ENCODE measurements around the gene CSNK1D.

The CSNK1D gene

DNA sequence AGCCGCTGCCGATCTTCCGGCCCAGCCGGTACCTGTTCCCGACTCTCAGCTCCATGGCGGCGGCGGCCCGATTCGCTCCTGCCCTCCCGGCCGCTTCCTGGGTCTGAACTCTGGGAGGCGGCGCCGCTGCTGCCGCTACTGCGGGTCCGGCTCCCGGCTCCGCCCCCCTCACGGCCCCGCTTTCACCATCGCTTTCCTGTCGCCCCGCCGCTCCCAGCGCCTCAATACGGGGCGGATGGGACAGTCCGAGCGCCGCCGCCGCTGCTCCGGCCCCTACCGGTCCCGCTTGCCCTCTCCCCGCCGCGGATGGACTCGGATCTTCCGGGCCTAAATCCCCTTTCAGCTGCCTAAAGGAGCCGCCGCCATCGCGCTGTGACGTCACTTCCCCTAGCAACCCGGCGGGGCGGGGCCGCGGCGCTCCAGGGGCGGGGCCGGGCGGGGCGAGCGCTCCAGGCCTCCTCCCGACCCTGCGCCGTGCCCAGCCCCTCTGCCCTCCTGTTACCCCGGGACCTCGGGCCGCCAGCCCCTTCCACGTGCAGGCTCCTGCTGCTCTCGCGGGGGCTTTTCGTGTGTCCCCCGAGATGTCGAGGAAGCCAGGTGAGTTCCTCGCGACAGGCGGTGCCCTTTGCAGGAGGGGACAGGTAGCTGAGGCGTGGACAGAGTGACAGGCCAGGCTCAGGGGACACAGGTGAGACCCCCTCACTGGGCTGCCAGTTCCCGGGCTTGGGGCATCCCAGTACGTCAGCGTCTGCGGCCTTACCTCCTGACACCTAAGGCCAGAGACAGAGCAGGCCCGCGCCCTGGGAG, at the start of gene CSNK1D:
Gene CSNK1D (minus strand): TSS at position 374 of the 807 bp plus-strand sequence. CDS start 319 bp downstream, at position 55.
- peak; percentile 91 for DNase-seq (ENCODE audit: low spot score)

DNA sequence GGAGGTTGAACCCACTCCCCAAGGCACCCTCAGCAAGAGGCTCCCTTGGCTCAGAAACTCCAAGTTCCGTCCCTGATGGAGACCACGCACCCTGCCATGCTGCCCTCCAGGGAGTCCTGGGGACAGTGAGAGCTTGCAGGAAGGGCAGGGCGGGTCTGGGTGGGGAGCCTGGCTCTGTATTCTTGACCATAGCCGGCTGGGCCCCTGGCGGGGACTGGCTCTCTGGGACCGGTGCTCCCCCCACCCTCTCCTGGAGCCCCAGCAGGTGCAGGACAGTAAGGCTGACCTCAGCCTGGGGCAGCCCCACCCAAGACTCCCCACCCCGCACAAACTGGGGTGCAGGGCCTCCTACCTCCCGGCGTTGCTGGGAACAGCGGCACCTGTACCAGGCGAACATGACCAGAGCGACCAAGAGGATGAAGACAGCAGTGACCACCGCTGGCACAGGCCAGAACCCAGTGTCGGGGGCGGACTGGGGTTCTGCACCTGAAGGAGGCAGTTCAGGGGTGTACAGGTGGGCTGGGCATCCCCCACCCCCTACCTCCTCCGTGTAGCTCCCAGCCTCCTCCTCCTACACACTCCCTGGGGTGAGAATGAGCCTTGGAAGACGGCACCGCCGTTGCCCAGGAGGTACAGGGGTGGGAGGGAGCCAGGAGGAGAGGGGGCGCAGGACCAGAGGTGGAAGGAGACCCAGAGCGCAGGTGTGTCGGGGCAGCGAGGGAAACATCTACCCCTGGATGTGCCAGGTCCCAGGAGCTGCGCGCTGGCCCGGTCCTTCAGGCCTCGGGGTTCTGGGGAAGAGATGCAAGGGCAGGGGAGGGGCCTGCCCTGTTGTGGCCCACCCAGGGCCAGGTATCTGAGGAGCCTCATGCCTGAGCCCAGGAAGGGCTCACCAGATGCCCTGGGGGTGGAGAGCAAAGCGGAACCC, 49.3 kb upstream of the CSNK1D start:
- DNase-seq (ENCODE audit: low spot score) = no peak

DNA sequence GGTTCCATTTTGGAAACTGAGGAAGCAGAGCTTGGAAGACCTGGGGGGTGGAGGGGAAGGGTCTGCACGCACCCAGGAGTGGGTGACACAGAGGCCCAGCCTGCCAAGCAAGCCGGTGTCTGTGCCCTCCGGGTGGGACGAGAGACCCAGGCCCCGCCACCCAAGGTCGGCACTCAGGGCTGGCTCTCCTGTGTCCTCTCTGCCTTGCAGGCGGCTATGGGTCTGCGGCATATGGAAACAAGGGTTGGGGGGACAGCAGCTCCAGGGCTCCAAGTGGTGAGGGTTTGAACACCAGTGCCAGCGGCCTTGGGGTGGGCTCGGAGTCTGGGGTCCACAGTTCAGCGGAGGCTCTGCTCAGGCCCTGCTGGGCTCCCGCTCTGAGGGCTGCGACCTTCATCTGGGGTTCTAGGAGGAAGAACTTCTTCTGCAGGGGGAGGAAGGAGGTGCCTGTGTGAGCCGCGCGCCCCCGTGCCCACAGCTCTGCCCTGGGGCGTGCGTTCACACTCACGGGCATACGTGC, 48.5 kb upstream of the CSNK1D start:
- DNase-seq (ENCODE audit: low spot score) = no peak

DNA sequence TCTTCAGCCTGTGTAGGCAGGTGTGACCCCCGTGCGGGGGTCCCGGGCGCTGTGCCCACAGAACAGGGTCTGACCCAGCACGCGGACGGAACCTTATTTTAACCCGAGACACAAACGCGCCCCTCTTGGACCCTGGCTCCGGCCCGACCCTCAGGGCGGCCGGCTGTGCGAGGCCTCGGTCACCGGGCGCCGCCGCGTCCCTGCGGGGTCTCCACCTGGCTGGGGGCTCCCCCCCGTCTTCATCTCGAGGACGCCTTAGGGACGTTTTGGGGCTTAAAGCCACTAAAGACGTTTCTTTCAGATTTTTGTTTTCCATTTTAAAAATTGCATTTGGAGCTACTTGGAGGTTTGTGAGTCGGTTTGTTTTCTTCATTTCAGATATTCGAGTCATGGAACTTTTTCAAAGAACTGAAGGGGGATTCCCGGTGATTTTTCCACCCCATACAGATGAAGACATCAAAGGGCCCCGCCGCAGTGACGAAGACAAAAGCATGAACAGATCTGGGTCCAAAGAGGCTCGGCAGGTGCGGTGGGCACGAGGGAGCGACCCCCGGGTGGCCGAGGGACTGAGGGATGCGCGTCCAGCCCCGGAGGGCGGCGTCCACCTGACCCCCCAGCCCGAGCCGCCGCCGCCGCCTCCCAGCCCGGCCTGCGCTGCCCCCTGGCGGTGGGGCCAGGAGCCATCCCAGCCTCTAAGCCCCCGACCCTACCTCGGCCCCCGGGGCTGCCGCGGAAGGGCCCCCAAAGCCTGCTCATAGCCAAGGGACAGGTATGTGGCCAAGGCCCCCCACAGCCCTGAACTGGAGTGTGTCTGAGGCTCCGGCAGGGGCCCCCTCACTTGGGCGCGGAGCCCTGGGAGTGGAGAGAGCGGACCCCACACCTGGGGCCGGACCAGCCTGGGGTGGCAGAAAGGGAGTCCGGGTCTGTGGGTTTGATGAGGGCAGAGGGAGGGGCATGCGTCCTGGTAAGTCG, 47.7 kb upstream of the CSNK1D start:
- no peak for DNase-seq (ENCODE audit: low spot score)

DNA sequence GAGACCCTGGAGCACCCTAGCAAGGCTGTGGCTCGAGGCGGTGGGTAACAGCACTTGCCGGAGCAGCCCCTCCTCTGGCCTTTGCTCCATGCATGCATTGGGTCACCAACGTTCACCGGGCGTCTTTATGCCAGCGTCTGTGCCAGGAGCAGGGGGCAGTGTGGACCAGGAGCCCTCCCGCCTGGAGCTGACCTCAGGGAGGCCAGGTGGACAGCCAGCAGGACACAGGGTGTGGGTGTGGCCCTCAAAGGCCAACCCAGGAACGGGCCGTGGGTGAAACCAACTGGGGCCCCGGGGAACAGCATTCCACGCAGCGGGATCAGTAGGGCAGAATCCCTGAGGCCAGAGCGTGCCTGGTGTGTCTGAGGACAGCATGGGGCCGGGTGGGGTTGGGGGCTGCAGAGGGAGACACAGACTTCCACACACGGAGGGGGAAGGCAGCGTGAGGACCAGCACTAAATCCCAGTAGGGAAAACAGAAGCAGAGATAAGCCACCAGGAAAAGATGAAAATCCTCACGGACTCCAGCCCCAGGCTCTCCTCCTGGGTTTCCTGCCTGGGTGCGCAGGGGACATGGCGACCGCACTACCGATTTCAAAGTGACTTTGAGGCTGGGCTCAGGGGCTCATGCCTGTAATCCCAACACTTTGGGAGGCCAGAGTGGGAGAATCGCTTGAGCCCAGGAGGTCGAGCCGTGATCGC, 46.8 kb upstream of the CSNK1D start:
- no peak for DNase-seq (ENCODE audit: low spot score)

DNA sequence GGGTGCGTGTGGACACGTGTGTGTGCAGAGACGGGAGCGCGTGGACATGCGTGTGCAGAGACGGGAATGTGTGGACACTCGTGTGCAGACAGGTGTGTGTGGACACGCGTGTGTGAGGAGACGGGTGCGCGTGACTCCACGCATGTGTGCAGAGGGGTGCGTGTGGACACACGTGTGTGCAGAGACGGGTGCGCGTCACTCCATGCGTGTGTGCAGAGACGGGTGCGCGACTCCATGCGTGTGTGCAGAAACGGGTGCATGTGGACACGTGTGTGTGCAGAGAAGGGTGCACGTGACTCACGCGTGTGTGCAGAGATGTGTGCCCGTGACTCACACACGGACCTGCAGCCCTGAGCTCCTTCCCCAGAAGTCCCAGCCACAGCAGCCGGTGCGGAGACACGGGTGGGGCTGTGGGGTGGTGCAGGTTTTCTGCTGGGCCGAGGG, 46.1 kb upstream of the CSNK1D start:
- DNase-seq (ENCODE audit: low spot score) = no peak

DNA sequence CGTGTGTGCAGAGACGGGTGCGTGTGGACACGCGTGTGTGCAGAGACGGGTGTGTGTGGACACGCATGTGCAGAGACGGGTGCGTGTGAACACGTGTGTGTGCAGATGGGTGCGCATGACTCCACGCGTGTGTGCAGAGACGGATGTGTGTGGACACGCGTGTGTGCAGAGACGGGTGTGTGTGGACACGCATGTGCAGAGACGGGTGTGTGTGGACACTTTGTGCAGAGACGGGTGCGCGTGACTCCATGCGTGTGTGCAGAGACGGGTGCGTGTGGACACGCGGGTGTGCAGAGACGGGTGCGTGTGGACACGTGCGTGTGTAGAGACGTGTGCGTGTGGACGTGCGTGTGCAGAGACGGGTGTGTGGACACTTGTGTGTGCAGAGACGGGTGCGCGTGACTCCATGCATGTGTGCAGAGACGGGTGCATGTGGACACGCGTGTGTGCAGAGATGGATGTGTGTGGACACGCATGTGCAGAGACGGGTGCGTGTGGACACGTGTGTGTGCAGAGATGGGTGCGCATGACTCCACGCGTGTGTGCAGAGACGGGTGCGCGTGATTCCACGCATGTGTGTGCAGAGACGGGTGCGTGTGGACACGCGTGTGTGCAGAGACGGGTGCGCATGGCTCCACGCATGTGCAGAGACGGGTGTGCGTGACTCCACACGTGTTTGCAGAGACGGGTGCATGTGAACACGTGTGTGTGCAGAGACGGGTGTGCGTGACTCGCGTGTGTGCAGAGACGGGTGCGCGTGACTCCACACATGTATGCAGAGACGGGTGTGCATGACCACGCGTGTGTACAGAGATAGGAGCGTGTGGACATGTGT, 45.5 kb upstream of the CSNK1D start:
- DNase-seq (ENCODE audit: low spot score) = no peak

DNA sequence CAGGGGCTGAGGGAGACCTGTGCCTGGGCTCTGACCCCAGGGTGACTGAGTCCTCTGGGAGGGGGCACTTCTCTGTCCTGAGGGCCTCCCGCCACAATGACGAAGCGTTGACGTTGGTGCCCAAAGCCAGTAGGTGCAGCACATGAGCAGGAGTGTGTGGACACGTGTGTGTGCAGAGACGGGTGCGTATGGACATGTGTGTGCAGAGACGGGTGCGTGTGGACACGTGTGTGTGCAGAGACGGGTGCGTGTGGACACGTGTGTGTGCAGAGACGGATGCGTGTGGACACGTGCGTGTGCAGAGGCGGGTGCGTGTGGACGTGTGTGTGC, 44.6 kb upstream of the CSNK1D start:
- DNase-seq (ENCODE audit: low spot score) = no peak

DNA sequence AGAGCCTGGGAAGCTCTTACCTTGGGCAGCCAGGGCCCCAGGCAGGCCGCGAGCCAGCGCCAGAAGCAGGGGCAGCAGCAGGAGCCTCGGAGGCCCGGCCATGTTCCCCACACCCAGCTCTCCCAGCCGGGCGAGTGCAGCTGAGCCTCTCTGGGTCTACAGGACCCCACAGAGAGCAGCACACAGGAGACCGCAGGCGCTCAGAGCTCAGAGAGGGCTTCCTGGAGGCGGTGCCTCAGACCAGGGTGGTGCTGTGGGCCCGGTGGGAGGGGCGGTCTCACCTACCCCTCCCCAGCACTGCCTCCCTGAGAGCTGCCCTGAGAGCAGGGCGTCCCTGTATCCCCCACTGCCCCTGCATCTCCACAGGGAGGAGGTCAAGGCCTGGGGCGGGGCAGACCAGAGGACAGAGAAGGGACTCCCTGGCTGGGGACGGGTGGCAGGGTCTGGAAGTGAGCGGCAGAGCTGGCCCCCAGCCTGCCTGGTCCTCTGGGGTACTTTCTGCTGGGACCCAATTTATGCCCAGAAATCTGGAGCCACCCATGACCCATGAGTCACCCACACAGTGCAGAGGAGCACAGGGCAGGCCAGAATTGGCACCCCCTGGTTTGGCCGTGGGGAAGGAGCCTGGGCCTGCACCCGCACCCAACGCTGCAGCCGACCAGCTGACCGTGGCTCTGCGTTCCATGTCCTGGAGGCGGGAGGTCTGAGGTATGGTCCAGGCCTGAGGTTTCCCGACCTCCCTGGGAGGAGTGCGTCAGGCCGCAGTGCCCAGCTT, 44.1 kb upstream of the CSNK1D start, which contains the start of gene CD7:
Gene CD7 (minus strand): TSS at position 215 of the 775 bp plus-strand sequence. CDS start 113 bp downstream, at position 102.
- DNase-seq (ENCODE audit: low spot score) = no peak

DNA sequence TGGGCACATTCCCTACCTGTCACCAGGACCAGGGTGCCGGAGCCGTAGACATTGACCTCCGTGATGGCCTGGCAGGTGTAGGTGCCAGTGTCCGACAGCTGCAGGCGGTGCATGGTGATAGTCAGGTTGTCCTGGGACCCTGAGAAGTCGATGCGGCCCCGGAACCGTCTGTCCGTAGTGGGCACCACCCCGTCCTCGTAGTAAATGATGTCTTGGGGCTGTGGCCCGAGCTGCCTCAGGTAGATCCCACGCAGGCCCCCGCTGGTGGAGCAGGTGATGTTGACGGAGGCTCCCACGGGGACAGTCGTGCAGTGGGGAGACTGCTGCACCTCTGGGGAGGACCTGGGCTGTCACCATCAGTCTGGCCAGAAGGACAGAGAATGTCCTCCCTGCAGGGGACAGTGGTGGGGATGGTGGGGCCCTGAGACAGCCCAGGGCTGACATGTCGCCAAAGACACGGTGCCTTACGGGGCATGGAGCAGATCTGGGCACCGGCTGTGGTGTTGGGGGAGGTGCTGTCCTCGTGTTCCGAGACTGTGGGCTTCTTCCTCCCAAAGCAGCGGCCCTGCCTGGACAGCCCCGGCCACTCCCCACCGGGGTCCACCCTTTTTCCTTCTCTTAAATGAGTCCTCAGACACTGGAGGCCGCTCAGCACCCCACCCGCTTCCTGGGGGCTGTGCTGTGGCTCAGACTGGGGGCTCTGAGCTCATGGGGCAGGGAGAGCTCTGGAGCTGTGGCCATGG, 43.3 kb upstream of the CSNK1D start:
- no peak for DNase-seq (ENCODE audit: low spot score)

DNA sequence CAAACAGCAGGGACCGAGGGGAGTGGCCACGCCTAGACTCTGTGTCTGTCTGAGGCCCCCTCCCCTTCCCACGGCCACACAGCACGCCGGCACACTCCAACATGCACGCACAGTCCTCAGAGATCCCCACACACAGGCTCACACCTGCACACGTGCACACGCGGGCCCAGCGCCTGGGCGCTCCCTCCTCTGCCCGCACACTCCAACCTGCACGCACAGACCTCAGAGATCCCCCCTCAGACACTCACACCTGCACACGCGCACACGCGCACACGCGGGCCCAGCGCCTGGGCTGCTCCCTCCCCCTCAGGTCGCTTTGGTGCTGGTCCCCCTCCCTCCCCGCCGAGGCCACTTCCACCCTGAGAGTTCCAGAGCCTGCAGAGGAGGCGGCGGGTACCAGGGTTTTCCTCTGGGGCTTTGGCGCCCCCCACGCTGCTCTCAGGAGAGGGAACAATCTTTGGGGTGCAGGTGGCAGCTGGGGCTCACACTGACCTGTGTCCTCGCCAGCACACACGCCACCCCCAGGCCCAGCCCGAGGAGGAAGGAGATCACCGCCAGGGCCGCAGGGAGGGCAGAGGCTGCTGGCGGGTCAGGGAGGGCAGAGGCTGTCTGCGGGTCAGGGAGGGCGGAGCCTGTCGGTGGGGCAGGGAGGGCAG, 42.3 kb upstream of the CSNK1D start:
- DNase-seq (ENCODE audit: low spot score) = no peak

DNA sequence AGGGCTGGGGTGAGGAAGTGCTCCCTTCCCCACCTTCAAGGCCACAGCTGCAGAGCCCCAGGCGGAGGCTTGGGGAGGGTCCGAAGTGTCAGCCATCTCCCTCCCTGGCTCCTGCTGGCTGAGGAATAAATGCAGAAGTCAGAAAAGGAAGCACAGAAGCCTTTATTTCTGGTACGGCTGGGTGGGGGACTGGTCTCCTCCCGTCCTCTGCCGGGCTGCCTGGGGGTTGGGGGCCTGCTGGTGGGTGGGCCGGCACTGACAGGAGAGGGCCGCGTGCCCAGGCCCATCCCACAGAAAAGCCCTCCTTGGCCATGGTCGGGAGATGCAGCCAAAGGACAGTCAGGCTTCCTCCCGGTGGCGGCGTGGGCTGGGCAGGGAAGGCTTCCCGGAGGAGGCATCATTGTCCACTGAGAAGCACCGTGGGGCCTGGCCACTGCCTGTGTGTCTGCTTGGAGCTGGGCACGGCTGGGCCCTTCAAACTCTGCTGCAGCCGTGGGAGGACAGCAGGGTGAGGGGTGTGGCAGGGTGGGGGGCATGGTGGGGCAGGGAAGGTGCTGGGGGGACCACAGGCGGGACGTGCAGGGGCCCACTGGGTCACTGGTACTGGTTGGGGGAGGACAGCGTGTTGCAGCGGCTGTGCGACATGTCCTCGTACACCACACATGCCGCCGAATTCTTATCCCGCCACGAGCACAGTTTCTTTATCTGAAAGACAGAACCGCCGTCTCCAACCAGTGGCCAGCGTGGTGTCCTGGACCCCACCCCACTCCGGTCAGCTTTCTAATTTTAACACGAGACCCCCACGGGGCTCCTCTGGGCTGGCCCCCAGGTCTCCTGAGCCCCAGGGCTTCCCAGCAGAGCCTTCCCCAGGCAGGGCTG, 41.5 kb upstream of the CSNK1D start:
- no peak for DNase-seq (ENCODE audit: low spot score)

DNA sequence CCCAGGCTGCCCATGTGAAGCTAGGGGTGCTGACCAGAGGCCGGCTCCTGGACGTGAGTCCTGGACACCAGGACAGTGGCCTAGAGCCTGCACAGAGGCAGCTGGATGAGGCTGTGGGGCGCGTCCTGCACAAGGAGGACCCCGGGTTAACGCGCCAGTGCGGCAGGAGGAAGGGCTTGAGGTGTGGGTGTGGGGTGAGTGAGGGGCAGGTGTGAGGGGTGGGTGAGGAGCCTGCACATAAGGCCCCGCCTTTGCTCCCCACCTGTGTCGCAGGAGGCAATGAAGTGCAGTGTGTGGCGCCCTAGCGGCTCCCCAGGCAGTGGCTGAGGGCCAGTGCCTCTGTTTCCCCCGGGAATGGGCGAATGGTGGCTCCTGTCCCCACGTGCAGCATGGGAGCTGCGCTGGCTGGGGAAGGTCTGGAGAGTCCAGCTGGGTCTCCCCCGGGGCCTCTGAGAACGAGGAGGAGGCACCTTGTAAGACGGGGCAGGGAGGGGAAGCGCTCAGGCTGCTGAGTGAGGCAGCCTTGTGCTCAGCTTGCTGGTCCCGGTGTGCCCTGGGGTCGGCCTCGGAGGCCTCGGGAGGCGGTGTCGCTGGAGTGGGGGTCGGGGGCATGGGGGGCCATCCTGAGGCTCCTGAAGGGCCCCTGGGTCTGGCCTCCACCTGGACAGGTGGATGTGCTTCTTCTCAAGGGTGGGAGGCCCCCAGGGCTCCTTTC, 40.7 kb upstream of the CSNK1D start:
- DNase-seq (ENCODE audit: low spot score) = no peak

DNA sequence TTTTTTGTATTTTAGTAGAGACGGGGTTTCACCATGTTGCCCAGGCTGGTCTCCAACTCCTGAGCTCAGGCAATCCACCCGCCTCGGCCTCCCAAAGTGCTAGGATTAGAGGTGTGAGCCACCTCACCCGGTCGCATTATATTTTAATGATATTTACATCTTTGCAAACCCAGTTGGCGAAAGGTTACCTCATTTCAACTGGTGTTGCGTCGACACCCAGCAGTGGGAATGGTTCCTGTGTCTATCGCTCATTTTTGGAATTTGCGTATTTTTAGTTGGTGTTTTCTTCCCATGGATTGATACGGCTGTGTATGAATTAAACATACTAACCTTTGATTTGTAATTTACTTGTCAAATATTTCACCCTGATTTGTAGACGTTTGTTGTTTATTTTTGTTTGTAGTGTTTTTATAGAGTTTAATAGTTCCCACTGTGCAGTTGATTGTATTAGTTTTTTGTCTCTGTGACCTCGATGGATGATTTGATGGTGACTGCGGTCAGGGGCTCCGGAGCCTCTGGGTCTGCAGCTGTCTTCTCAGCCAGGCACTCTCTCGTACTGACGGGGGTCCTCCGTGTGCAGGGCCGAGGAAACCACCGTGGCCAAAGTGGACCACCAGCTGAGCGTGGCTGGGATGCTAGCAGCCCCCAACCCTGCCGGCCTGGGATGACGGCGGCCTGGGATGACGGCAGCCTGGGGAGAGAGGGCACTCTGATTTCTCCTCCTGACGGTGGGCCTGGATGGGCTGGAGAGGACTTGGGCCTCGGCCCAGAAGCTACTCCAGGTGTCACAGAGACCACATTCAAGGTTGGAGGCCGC, 39.9 kb upstream of the CSNK1D start:
- no peak for DNase-seq (ENCODE audit: low spot score)

DNA sequence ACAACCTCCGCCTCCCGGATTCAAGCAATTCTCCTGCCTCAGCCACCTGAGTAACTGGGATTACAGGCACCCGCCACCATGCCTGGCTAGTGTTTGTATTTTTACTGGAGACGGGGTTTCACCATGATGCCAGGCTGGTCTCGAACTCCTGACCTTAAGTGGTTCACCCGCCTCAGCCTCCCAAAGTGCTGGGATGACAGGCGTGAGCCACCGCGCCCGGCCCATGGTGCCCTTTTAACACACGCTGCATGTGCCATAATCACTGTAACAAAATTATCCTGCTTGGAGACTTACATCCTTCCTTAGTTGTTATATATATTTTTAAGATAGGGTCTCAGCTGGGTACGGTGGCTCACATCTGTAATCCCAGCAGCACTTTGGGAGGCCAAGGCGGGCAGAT, 38.5 kb upstream of the CSNK1D start:
- no peak for DNase-seq (ENCODE audit: low spot score)

Measured in COLO829 (cell line).